ENCODE data around the gene LAP3. TPM values are rescaled to one million over a fixed set of nuclear protein-coding genes. Genes with fewer than 3 reads are reported as not detected.

Gene LAP3
- total RNA-seq, 1 donor from 2014 or later = 50.5 TPM

GRCh38 chr4:17554568-17554967 lies 22.4 kb upstream of the LAP3 start:
- no peaks in the 10 kb centered on the region for H3K4me1 Mint-ChIP-seq
- peaks cover 11% of the 10 kb centered on the region for H3K27me3 Mint-ChIP-seq
- H3K4me3 Mint-ChIP-seq = no peak overlapping the region
- POLR2A ChIA-PET = no interaction called here
- ATAC-seq (ENCODE audit: low read depth) (no peak), DNase-seq (no peak)
- CTCF ChIA-PET = interaction anchor here (1.1 kb wide), 1 partner anchor 82 kb away, joined by 3 read pairs; no protein-coding TSS in a partner anchor
- TF ChIP-seq CTCF (IDR thresholded peaks at IDR 0.05) = no peak
- no peak overlapping the region for H3K27ac Mint-ChIP-seq
- no peaks in the 10 kb centered on the region for H3K9me3 Mint-ChIP-seq
- intact Hi-C loops (cut with micrococcal nuclease) = no loop called here
- no peaks in the 10 kb centered on the region for H3K36me3 Mint-ChIP-seq (ENCODE audit: low read depth)

DNA sequence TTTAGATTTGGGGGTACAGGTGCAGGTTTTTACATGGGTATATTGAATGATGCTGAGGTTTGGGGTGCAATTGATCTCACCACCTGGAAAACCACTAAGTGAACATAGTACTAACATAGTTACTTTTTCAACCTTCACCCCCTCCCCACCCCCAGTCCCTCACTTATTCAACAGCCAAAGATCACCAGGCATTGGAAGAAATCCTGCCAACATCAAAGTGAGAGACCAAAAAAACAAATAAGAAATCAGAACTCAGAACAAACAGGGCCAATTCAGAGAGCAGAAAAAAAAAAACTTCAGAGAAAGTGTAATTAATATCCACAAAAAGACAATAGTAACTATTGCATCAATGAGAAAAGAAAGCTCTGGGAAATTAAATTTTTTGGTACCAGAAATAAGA lies 20.5 kb upstream of the LAP3 start:
- H3K27me3 Mint-ChIP-seq = peaks cover 6% of the 10 kb centered on the region
- no peaks in the 10 kb centered on the region for H3K9me3 Mint-ChIP-seq
- no peak overlapping the region for H3K4me3 Mint-ChIP-seq
- intact Hi-C loops (cut with micrococcal nuclease) = no loop called here
- ATAC-seq (ENCODE audit: low read depth) (no peak), DNase-seq (no peak)
- H3K4me1 Mint-ChIP-seq = no peaks in the 10 kb centered on the region
- H3K36me3 Mint-ChIP-seq (ENCODE audit: low read depth) = no peaks in the 10 kb centered on the region
- no peak for TF ChIP-seq CTCF (IDR thresholded peaks at IDR 0.05)
- POLR2A ChIA-PET = interaction anchor here (0.6 kb wide), 1 partner anchor 70 kb away, joined by 4 read pairs; no protein-coding TSS in a partner anchor
- CTCF ChIA-PET = interaction anchor here (1.5 kb wide), 1 partner anchor 80 kb away, joined by 3 read pairs; no protein-coding TSS in a partner anchor
- no peak overlapping the region for H3K27ac Mint-ChIP-seq

GRCh38 chr4:17557880-17558279 lies 19.1 kb upstream of the LAP3 start:
- intact Hi-C loops (cut with micrococcal nuclease) = no loop called here
- no peak for TF ChIP-seq CTCF (IDR thresholded peaks at IDR 0.05)
- no peaks in the 10 kb centered on the region for H3K9me3 Mint-ChIP-seq
- H3K27ac Mint-ChIP-seq = no peak overlapping the region
- CTCF ChIA-PET = interaction anchor here (1.2 to 1.9 kb wide), 2 partner anchors 9 to 78 kb away, joined by 3 to 4 read pairs; no protein-coding TSS in a partner anchor
- no peak overlapping the region for H3K4me3 Mint-ChIP-seq
- H3K4me1 Mint-ChIP-seq = no peaks in the 10 kb centered on the region
- H3K27me3 Mint-ChIP-seq = peaks cover 5% of the 10 kb centered on the region
- ATAC-seq (ENCODE audit: low read depth) = no peak
- DNase-seq = no peak
- no peaks in the 10 kb centered on the region for H3K36me3 Mint-ChIP-seq (ENCODE audit: low read depth)
- POLR2A ChIA-PET = no interaction called here

DNA sequence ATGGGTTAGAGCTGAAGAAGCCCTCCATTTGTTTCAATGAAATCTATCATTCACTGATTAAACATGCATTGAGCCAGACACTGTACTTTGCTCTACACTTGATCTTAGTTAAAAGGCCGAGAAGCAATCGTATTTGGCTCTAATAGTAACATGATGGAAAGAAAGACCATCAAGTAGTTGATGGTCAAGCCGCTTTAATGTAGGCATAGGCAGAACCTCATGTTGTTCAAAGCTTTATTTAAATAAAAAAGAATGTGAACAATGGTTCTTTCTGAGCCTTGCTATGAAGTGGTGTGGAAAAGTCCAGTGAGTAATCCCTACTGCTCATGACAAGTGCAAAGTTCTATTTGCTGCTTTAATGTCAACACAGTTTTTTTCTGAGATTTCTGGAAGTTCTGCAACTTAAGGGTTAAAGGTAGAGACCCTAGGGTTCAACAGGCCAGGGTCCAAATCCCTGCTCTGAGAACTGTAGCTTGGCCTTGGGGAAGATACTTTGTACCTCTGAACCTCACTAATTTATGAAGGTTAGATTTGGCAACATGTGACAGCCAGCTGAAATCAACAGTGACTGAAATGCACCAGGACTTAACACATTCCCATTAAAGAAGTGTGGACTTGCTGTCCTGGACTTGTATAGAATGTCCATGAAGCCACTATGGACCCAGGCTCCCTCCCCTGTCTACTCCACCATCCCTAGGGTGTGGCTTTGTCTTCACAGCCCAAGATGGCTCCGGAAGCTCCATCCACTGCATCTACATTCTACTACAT lies 17.9 kb upstream of the LAP3 start:
- H3K36me3 Mint-ChIP-seq (ENCODE audit: low read depth) = no peaks in the 10 kb centered on the region

More for the DNA sequence above, 17.9 kb upstream of the LAP3 start:
- TF ChIP-seq CTCF (IDR thresholded peaks at IDR 0.05) = no peak
- Mint-ChIP-seq H3K9me3 (no peaks in the 10 kb centered on the region), H3K27ac (no peak overlapping the region), H3K27me3 (peaks cover 5% of the 10 kb centered on the region), H3K4me1 (no peaks in the 10 kb centered on the region), H3K4me3 (no peak overlapping the region)
- intact Hi-C loops (cut with micrococcal nuclease) = no loop called here
- ChIA-PET CTCF (interaction anchor here (1.9 kb wide), 1 partner anchor 77 kb away, joined by 4 read pairs; no protein-coding TSS in a partner anchor), POLR2A (no interaction called here)
- DNase-seq (no peak), ATAC-seq (ENCODE audit: low read depth) (no peak)

Measured in activated B cell treated with CpG ODN at 0.5 μM for 24 hours (primary cell).